ENCODE measurements around the gene MFAP3L. TPM values are rescaled to one million over a fixed set of nuclear protein-coding genes. Genes with fewer than 3 reads are reported as not detected.
"Not testable (repeated sequence)": the region's sequence is repeated elsewhere in the genome, so short reads cannot be mapped to it uniquely, and the experiment has no call there.

MFAP3L gene
- total RNA-seq, 1 donor from 2014 or later = 6.3 TPM

GRCh38 chr4:170057866-170058265 is 31.7 kb upstream of the MFAP3L start:
- H3K4me3 Mint-ChIP-seq (ENCODE audit: unreplicated experiment) = no peak overlapping the region
- no peaks in the 10 kb centered on the region for H3K27me3 Mint-ChIP-seq (ENCODE audit: unreplicated experiment)
- no peaks in the 10 kb centered on the region for H3K9me3 Mint-ChIP-seq (ENCODE audit: unreplicated experiment)
- no peak overlapping the region for H3K27ac Mint-ChIP-seq (ENCODE audit: unreplicated experiment)
- no peak for TF ChIP-seq CTCF (IDR thresholded peaks at IDR 0.05; ENCODE audit: unreplicated experiment)
- no peaks in the 10 kb centered on the region for H3K4me1 Mint-ChIP-seq (ENCODE audit: unreplicated experiment)
- DNase-seq (ENCODE audit: low spot score) = no peak
- H3K36me3 Mint-ChIP-seq (ENCODE audit: low read depth, unreplicated experiment) = no peaks in the 10 kb centered on the region

- no peak for DNase-seq (ENCODE audit: low spot score)
- H3K27me3 Mint-ChIP-seq (ENCODE audit: unreplicated experiment) = no peaks in the 10 kb centered on the region
- TF ChIP-seq CTCF (IDR thresholded peaks at IDR 0.05; ENCODE audit: unreplicated experiment) = no peak
- no peaks in the 10 kb centered on the region for H3K9me3 Mint-ChIP-seq (ENCODE audit: unreplicated experiment)
- H3K4me1 Mint-ChIP-seq (ENCODE audit: unreplicated experiment) = no peaks in the 10 kb centered on the region
- H3K27ac Mint-ChIP-seq (ENCODE audit: unreplicated experiment) = no peak overlapping the region
- H3K4me3 Mint-ChIP-seq (ENCODE audit: unreplicated experiment) = no peak overlapping the region
- H3K36me3 Mint-ChIP-seq (ENCODE audit: low read depth, unreplicated experiment) = no peaks in the 10 kb centered on the region
These were observed 26.7 kb upstream of the MFAP3L start for GRCh38 chr4:170052919-170053318.

GRCh38 chr4:170051402-170051801 is 25.2 kb upstream of the MFAP3L start:
- no peaks in the 10 kb centered on the region for H3K36me3 Mint-ChIP-seq (ENCODE audit: low read depth, unreplicated experiment)
- H3K4me3 Mint-ChIP-seq (ENCODE audit: unreplicated experiment) = no peak overlapping the region
- TF ChIP-seq CTCF (IDR thresholded peaks at IDR 0.05; ENCODE audit: unreplicated experiment) = no peak
- DNase-seq (ENCODE audit: low spot score) = no peak
- H3K9me3 Mint-ChIP-seq (ENCODE audit: unreplicated experiment) = no peaks in the 10 kb centered on the region
- H3K27ac Mint-ChIP-seq (ENCODE audit: unreplicated experiment) = no peak overlapping the region
- no peaks in the 10 kb centered on the region for H3K4me1 Mint-ChIP-seq (ENCODE audit: unreplicated experiment)
- no peaks in the 10 kb centered on the region for H3K27me3 Mint-ChIP-seq (ENCODE audit: unreplicated experiment)

GRCh38 chr4:170049766-170050165 is 23.6 kb upstream of the MFAP3L start:
- TF ChIP-seq CTCF (IDR thresholded peaks at IDR 0.05; ENCODE audit: unreplicated experiment) = no peak
- H3K36me3 Mint-ChIP-seq (ENCODE audit: low read depth, unreplicated experiment) = no peaks in the 10 kb centered on the region
- H3K4me1 Mint-ChIP-seq (ENCODE audit: unreplicated experiment) = no peaks in the 10 kb centered on the region

GRCh38 chr4:170047771-170048354 is 21.7 kb upstream of the MFAP3L start:
- H3K4me3 Mint-ChIP-seq (ENCODE audit: unreplicated experiment) = no peak overlapping the region
- DNase-seq (ENCODE audit: low spot score) = peak; percentile 63
- H3K4me1 Mint-ChIP-seq (ENCODE audit: unreplicated experiment) = no peaks in the 10 kb centered on the region

More at GRCh38 chr4:170049766-170050165, 23.6 kb upstream of the MFAP3L start:
- H3K9me3 Mint-ChIP-seq (ENCODE audit: unreplicated experiment) = no peaks in the 10 kb centered on the region
- no peak overlapping the region for H3K4me3 Mint-ChIP-seq (ENCODE audit: unreplicated experiment)
- DNase-seq (ENCODE audit: low spot score) = no peak
- H3K27me3 Mint-ChIP-seq (ENCODE audit: unreplicated experiment) = no peaks in the 10 kb centered on the region
- H3K27ac Mint-ChIP-seq (ENCODE audit: unreplicated experiment) = no peak overlapping the region

GRCh38 chr4:170046156-170046555 is 20.0 kb upstream of the MFAP3L start:
- H3K27me3 Mint-ChIP-seq (ENCODE audit: unreplicated experiment); H3K4me1 Mint-ChIP-seq (ENCODE audit: unreplicated experiment); H3K9me3 Mint-ChIP-seq (ENCODE audit: unreplicated experiment); H3K36me3 Mint-ChIP-seq (ENCODE audit: low read depth, unreplicated experiment); DNase-seq (ENCODE audit: low spot score); H3K27ac Mint-ChIP-seq (ENCODE audit: unreplicated experiment); H3K4me3 Mint-ChIP-seq (ENCODE audit: unreplicated experiment): not testable (repeated sequence)

More at GRCh38 chr4:170047771-170048354, 21.7 kb upstream of the MFAP3L start:
- Mint-ChIP-seq H3K27ac (ENCODE audit: unreplicated experiment) (no peak overlapping the region), H3K9me3 (ENCODE audit: unreplicated experiment) (no peaks in the 10 kb centered on the region), H3K36me3 (ENCODE audit: low read depth, unreplicated experiment) (no peaks in the 10 kb centered on the region), H3K27me3 (ENCODE audit: unreplicated experiment) (peaks cover 3% of the 10 kb centered on the region)
- peak; percentile 89 for TF ChIP-seq CTCF (IDR thresholded peaks at IDR 0.05; ENCODE audit: unreplicated experiment)
